Spinal cord (tissue), 10 donors: ENCODE data around the gene CCNA2. TPM values are rescaled to one million over a fixed set of nuclear protein-coding genes. Genes with fewer than 3 reads are reported as not detected.
A peak's percentile ranks its signal among the peaks of the same experiment; 100 is the strongest.

Source experiments
- DNase-seq, 6 donors: peaks; one replicate each; pipeline versions ENCODE4 v3.0.0 to v3.0.0-alpha.2; 2013 to 2015; ENCODE audit warnings: low spot score in 6 of 6, low read depth in 4 of 6
- H3K27ac ChIP-seq: one replicate; pipeline ENCODE4 v1.5.1; 2013; ENCODE audit warnings: low read depth, low read length, control low read depth
- H3K27me3 ChIP-seq: one replicate; pipeline ENCODE4 v1.6.1; 2013; ENCODE audit warnings: low read length; ENCODE audit not compliant: control insufficient read depth, insufficient read depth
- H3K36me3 ChIP-seq: one replicate; pipeline ENCODE4 v1.6.1; 2013; ENCODE audit warnings: low read length; ENCODE audit not compliant: control insufficient read depth, insufficient read depth
- H3K4me1 ChIP-seq: one replicate; pipeline ENCODE4 v1.6.1; 2013; ENCODE audit warnings: low read length; ENCODE audit not compliant: control insufficient read depth, insufficient read depth
- H3K4me3 ChIP-seq: one replicate; pipeline ENCODE4 v1.5.1; 2013; ENCODE audit warnings: low read depth, low read length, control low read depth
- H3K9me3 ChIP-seq: one replicate; pipeline ENCODE4 v1.6.1; 2013; ENCODE audit warnings: low read length; ENCODE audit not compliant: control insufficient read depth, insufficient read depth
- WGBS: methylation state at CpG from one replicate; pipeline ENCODE4 v1.1.5; 2013; ENCODE audit warnings: missing lambda C conversion rate; ENCODE audit not compliant: insufficient coverage; 5-methylcytosine and 5-hydroxymethylcytosine counted together
- polyA plus RNA-seq, 2 donors: library from polyadenylated mRNA; unstranded; fragments of 120-200 nt; gene quantifications; one replicate each; pipeline ENCODE4 v1.2.1, GENCODE V29; 2013; ENCODE audit not compliant: insufficient read length in 2 of 2
- total RNA-seq, 2 donors: library from RNA; depleted of rRNA in 1 of 2; stranded (reverse); fragments of 120-200 nt in 1 of 2; fragments of >200 nt in 1 of 2; gene quantifications; one replicate each; pipeline versions ENCODE4 v1.2.3 to v1.2.4, GENCODE V29; 2013 to 2014
- donor health status: healthy.

The CCNA2 gene
- total and polyA plus RNA-seq, 4 donors: 16.4 to 17.9 (median 17.5) TPM

DNA sequence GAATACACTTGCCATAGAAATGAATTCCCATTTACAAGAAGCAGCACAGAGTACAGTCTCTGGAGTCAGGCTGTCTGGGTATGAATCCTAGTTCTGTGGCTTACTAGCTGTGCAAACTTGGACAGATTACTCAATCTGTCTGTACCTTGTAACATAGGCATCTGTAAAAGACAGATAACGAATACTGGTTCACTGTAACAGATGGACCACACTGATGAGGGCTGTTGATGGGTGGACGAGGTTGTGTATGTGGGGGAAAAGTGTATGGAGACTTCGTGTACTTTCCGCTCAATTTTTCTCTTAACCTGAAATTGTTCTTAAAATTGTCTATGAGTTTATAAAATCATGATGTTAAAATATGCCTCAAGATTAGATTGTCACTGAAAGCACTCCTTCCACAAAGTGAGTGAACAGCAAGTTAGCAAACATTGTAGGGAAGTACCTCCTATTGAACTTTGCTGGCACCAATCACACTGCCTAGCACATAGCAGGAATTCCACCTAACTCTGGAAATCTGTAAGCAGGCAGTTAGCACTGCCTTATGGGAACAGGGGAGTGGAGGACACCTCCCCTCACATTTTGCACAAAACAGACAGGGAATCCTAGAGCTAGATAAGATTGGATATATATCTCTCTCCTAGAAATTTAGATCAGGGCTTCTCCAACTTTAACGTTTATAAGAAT is 29.0 kb downstream of the CCNA2 start:
- no peaks in the 10 kb centered on the region for H3K4me1 ChIP-seq
- no peaks in the 10 kb centered on the region for H3K9me3 ChIP-seq
- peaks cover 4% of the 10 kb centered on the region for H3K27me3 ChIP-seq
- DNase-seq: no peak
- no peaks in the 10 kb centered on the region for H3K36me3 ChIP-seq
- WGBS: 60% methylated on average over 2 of the region's 5 CpGs
- no peak overlapping the region for H3K27ac ChIP-seq
- H3K4me3 ChIP-seq: no peak overlapping the region

DNA sequence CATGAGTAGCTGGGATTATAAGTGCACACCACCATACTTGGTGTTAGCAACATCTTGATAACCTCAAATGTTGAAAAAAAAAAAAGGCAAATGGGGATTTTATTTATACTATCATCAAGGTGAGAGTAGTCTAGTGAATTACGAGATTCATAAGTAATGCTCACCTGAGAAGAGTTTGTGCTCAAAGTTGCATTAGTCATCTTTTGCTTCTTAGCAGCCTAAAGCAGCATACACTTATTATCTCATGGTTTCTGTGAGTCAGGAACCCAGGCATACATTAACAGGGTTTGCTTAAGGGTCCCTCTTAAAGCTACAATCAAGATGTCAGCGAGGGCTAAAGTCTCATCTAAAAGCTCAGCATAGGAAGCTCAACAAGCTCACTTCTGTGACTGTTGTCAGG is 30.7 kb downstream of the CCNA2 start:
- 80% methylated on average over 1 of the region's 2 CpGs for WGBS
- DNase-seq: no peak

DNA sequence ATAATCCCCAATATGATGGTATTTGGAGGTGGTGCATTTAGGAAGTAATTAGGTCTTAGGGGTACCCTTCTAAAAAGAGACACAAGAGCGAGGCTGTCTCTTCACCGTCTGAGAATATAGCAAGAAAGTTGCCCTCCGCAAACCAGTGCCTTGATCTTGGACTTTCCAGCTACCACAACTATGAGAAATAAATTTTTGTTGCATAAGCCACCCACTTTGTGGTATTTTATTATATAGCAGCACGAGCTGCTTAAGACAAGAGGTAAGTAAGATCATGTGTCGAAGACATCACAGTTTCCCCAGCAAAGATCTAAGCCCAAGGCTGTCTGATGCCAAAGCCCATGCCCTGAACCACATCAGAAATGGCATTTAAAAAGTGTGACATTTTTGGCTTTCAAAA is 32.2 kb downstream of the CCNA2 start:
- Histone ChIP-seq H3K27me3 (peaks cover 4% of the 10 kb centered on the region), H3K27ac (no peak overlapping the region), H3K4me1 (no peaks in the 10 kb centered on the region), H3K36me3 (no peaks in the 10 kb centered on the region), H3K4me3 (no peak overlapping the region), H3K9me3 (no peaks in the 10 kb centered on the region)
- 100% methylated on average over 1 of the region's 5 CpGs for WGBS
- DNase-seq: no peak

More for the DNA sequence above, 30.7 kb downstream of the CCNA2 start:
- Histone ChIP-seq H3K36me3 (no peaks in the 10 kb centered on the region), H3K27me3 (peaks cover 4% of the 10 kb centered on the region), H3K4me1 (no peaks in the 10 kb centered on the region), H3K9me3 (no peaks in the 10 kb centered on the region), H3K27ac (no peak overlapping the region), H3K4me3 (no peak overlapping the region)

DNA sequence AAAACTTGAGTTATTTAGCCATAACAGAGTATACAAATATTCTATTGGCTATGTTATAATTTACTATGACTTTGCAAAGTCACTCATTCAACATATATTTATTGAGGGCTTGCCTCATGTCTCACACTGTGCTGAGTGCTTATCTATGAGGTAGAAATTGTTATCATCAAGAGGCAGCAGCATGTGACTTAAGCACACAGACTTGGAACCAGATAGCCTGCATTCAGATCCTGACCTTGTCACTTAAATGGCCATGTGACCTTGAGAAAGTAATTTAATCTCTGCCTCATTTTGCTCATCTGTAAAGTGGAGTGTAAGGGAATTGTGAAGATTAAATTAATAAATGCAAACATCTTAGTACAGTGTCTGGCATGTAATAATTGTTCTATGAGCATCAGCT is 32.7 kb downstream of the CCNA2 start:
- Histone ChIP-seq H3K4me1 (no peaks in the 10 kb centered on the region), H3K27ac (no peak overlapping the region), H3K36me3 (no peaks in the 10 kb centered on the region), H3K9me3 (no peaks in the 10 kb centered on the region), H3K27me3 (peaks cover 4% of the 10 kb centered on the region), H3K4me3 (no peak overlapping the region)
- no peak for DNase-seq

DNA sequence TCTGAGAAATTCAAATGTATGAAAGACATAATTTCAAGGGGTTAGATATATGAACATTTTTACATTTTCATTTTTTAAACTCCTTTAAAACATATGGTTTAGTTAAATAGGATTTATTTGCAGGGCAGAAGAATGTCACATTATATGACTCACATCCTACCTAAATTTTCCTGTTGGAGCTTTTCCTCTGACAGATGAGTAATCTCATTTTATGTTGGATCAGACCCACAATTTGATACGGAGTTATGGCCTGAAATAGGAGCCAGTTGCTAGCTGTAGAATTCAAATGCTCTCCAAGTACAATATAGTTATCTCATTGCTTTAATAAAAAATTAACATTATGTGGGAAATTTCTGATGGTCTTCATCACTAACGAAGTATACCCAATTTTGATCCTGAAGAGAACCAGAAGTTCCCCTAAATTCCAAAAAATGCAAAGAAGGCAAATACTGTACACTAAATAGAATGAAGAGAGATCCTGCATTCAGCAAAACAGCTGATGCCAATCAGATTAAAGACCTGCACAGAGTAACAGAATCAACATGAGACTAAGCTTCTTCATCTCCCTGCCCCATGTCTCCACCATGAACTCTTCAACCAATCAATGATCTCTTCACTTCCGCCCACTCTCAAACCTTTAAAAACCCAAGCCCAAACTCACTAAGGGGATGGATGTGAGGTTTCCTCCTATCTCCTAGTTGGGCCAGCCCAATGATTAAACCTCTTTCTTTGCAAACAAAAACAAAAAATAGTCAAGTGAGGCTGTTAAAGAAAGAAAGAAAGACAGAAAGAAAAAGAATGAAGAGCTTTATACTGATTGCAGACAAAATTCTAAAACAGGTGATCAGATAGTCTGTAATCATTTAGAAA is 33.5 kb downstream of the CCNA2 start:
- no peak for DNase-seq
- H3K4me3 ChIP-seq: no peak overlapping the region
- no peaks in the 10 kb centered on the region for H3K4me1 ChIP-seq
- peaks cover 4% of the 10 kb centered on the region for H3K27me3 ChIP-seq
- no peak overlapping the region for H3K27ac ChIP-seq
- WGBS: no CpG with 5 or more reads among the region's 3 CpGs
- H3K36me3 ChIP-seq: no peaks in the 10 kb centered on the region
- H3K9me3 ChIP-seq: no peaks in the 10 kb centered on the region

DNA sequence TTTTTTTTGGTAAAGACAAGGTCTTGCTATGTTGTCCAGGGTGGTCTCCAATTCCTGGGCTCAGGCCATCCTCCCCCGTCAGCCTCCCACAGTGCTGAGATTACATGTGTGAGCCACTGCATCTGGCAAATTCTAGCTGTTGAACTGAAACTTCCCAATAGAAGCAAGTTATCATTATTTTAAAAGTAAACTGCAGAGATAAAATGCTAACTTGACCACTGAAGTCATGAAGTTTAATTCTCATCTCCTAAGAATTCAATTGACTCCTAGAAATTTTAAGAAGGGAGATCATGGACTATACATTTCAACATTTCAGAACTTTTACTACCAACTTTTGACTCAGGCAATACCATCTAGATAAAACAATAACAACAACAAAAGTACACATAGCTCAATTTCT is 34.2 kb downstream of the CCNA2 start:
- no peaks in the 10 kb centered on the region for H3K36me3 ChIP-seq
- no peaks in the 10 kb centered on the region for H3K4me1 ChIP-seq
- H3K27ac ChIP-seq: no peak overlapping the region
- no peak overlapping the region for H3K4me3 ChIP-seq
- WGBS: no CpG with 5 or more reads among the region's 1 CpG
- H3K27me3 ChIP-seq: peaks cover 2% of the 10 kb centered on the region
- no peak for DNase-seq
- no peaks in the 10 kb centered on the region for H3K9me3 ChIP-seq

DNA sequence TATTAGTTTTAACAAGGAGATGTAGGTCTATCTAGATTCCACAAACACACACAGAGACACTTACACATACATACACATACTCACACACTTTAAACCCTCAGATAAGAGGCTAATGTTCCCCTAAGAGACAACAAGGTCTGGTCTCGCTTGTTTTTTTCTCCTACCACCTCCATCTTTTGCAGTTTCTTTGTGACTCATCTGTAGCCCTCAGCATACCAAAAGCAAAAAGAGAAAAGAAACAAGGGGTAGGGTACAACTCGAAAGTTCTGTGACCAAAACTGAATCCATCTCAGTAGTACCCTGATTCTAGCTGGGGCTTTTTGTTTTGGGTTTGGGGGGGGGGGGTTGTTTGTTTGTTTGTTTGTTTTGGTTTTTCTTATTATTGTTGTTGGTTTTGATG is 34.8 kb downstream of the CCNA2 start:
- Histone ChIP-seq H3K4me3 (no peak overlapping the region), H3K9me3 (no peaks in the 10 kb centered on the region), H3K36me3 (no peaks in the 10 kb centered on the region), H3K27me3 (peaks cover 2% of the 10 kb centered on the region), H3K4me1 (no peaks in the 10 kb centered on the region), H3K27ac (no peak overlapping the region)
- no peak for DNase-seq
- no CpG with 5 or more reads among the region's 2 CpGs for WGBS

DNA sequence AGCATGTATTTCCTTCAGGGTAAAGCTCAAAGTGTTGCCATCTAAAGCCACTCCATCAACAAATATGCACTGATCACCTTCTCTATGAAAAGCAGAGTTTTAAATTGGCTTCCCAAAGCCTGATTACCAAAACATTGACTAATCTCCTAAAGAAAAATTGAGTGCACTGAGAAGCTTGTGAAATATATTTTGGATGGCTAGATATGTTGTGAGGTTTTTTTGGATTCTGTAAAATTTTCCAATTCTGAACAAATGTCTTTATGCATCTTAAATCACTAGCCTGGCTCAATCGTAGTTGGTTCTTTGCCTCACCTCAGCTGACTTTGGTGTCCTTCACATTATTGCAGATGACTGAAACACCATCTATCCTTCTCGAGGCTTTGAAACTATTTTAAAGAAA is 37.5 kb downstream of the CCNA2 start:
- Histone ChIP-seq H3K4me3 (no peak overlapping the region), H3K36me3 (no peaks in the 10 kb centered on the region), H3K27me3 (no peaks in the 10 kb centered on the region), H3K9me3 (no peaks in the 10 kb centered on the region), H3K4me1 (no peaks in the 10 kb centered on the region), H3K27ac (no peak overlapping the region)
- WGBS: no CpG with 5 or more reads among the region's 2 CpGs
- no peak for DNase-seq

DNA sequence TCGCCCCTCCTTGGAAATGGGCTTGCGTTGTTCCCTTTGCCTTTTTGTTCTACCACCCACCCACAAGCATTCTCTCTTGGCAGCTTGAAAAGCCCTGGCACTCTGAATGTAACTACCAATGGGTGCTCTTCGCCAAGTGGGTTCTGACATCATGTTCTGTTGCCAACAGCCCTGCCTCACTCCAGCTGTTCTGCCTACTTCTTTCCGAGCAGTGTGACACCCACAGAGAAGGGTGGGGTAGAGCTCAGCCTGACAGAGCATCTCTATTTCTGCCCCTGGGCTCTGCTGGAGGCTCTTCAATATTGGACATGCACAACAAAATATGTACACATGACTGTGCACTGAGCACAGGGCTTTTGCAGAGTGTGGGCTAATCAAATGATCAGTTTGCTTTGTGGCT is 38.2 kb downstream of the CCNA2 start:
- Histone ChIP-seq H3K36me3 (no peaks in the 10 kb centered on the region), H3K27me3 (no peaks in the 10 kb centered on the region), H3K4me3 (no peak overlapping the region), H3K27ac (peak overlapping the region; percentile 63), H3K4me1 (no peaks in the 10 kb centered on the region), H3K9me3 (no peaks in the 10 kb centered on the region)
- peak in 1 of 6 donors; percentile 38 for DNase-seq
- WGBS: 77% methylated on average over 2 of the region's 4 CpGs

DNA sequence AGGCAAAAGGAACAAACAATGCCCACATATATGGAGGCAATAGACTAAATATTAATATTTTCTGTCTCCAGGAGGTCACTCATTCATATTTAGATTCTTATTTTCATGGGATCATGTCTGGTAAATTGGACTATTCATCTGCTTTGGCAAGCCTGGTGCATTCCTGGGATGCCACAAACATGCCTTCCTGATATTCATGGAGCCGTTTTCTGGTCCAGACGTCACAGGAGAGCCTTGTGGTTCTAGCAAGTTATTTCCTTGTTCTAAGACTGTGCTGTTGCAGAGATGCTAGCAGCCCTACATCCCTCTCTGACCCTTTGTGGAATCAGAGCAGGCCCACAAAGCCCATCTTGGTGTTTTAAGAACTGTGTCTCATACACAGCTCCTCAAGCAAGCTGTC is 38.7 kb downstream of the CCNA2 start:
- DNase-seq: peak in 1 of 6 donors; percentile 15
- Histone ChIP-seq H3K4me3 (no peak overlapping the region), H3K9me3 (no peaks in the 10 kb centered on the region), H3K27me3 (no peaks in the 10 kb centered on the region), H3K27ac (peak overlapping the region; percentile 63), H3K36me3 (no peaks in the 10 kb centered on the region), H3K4me1 (no peaks in the 10 kb centered on the region)
- 87% methylated on average over 2 of the region's 2 CpGs for WGBS
